ENCODE measurements around the gene BRD3OS. TPM values are rescaled to one million over a fixed set of nuclear protein-coding genes. Genes with fewer than 3 reads are reported as not detected.

The BRD3OS gene
- total and polyA plus RNA-seq, 2 experiments from 2014 or later, result 9.2 to 16.0 TPM

DNA sequence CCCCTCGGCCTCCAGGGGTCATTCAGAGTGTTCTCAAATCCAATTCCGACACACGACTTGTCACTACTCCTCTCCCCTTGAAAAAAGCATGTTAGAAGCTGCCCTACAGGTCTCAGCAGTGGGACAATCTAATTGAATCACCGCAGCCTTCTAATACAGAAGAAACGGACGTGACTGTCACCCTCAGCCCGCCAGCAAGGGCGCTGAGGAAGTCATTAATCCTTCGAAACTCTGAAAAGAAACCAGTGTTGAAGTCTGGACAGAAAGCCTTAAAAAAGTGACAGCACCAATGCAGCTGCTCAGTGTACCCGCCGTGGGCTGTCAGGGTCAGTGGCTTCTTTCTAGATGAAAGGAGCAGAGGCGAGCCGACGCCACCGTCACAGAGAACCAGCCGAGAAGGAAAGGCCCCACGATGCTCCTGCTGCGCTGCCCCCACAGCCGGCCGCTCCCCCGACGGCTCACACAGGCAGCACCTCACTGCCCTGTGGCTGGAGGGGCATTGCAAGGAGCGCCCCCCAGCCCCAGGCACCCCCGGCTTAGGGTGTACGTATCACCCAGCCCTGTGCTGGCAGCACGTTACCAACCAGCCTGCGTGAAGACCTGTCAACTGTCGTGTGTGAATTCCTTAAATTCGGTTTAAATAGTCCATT, 5.7 kb downstream of the BRD3OS start:
- no peaks in the 10 kb centered on the region; the same call in 2 of the 3 replicates for H3K9me3 Mint-ChIP-seq
- ATAC-seq, result no peak

More for the DNA sequence above, 5.7 kb downstream of the BRD3OS start:
- peaks cover 25% of the 10 kb centered on the region; the same call in 1 of the 2 replicates for H3K36me3 ChIP-seq (ENCODE audit: insufficient read depth)
- Mint-ChIP-seq H3K27me3 (ENCODE audit: insufficient read depth, low read depth, poor library complexity) (peaks cover 6% of the 10 kb centered on the region), H3K4me3 (no peak overlapping the region), H3K36me3 (ENCODE audit: low read depth) (peaks cover 44% of the 10 kb centered on the region), H3K27ac (no peak overlapping the region), H3K4me1 (peaks cover 8% of the 10 kb centered on the region)
- TF ChIP-seq ZNF114 (CRISPR knock-in tag; IDR thresholded peaks at IDR 0.05), result no peak
- no peak for TF ChIP-seq POLR2AphosphoS5 (IDR thresholded peaks at IDR 0.05; ENCODE audit: low read depth)
- TF ChIP-seq CREB1 (CRISPR knock-in tag; IDR thresholded peaks at IDR 0.05; ENCODE audit: low read depth), result no peak
- TF ChIP-seq, protein P1, sequence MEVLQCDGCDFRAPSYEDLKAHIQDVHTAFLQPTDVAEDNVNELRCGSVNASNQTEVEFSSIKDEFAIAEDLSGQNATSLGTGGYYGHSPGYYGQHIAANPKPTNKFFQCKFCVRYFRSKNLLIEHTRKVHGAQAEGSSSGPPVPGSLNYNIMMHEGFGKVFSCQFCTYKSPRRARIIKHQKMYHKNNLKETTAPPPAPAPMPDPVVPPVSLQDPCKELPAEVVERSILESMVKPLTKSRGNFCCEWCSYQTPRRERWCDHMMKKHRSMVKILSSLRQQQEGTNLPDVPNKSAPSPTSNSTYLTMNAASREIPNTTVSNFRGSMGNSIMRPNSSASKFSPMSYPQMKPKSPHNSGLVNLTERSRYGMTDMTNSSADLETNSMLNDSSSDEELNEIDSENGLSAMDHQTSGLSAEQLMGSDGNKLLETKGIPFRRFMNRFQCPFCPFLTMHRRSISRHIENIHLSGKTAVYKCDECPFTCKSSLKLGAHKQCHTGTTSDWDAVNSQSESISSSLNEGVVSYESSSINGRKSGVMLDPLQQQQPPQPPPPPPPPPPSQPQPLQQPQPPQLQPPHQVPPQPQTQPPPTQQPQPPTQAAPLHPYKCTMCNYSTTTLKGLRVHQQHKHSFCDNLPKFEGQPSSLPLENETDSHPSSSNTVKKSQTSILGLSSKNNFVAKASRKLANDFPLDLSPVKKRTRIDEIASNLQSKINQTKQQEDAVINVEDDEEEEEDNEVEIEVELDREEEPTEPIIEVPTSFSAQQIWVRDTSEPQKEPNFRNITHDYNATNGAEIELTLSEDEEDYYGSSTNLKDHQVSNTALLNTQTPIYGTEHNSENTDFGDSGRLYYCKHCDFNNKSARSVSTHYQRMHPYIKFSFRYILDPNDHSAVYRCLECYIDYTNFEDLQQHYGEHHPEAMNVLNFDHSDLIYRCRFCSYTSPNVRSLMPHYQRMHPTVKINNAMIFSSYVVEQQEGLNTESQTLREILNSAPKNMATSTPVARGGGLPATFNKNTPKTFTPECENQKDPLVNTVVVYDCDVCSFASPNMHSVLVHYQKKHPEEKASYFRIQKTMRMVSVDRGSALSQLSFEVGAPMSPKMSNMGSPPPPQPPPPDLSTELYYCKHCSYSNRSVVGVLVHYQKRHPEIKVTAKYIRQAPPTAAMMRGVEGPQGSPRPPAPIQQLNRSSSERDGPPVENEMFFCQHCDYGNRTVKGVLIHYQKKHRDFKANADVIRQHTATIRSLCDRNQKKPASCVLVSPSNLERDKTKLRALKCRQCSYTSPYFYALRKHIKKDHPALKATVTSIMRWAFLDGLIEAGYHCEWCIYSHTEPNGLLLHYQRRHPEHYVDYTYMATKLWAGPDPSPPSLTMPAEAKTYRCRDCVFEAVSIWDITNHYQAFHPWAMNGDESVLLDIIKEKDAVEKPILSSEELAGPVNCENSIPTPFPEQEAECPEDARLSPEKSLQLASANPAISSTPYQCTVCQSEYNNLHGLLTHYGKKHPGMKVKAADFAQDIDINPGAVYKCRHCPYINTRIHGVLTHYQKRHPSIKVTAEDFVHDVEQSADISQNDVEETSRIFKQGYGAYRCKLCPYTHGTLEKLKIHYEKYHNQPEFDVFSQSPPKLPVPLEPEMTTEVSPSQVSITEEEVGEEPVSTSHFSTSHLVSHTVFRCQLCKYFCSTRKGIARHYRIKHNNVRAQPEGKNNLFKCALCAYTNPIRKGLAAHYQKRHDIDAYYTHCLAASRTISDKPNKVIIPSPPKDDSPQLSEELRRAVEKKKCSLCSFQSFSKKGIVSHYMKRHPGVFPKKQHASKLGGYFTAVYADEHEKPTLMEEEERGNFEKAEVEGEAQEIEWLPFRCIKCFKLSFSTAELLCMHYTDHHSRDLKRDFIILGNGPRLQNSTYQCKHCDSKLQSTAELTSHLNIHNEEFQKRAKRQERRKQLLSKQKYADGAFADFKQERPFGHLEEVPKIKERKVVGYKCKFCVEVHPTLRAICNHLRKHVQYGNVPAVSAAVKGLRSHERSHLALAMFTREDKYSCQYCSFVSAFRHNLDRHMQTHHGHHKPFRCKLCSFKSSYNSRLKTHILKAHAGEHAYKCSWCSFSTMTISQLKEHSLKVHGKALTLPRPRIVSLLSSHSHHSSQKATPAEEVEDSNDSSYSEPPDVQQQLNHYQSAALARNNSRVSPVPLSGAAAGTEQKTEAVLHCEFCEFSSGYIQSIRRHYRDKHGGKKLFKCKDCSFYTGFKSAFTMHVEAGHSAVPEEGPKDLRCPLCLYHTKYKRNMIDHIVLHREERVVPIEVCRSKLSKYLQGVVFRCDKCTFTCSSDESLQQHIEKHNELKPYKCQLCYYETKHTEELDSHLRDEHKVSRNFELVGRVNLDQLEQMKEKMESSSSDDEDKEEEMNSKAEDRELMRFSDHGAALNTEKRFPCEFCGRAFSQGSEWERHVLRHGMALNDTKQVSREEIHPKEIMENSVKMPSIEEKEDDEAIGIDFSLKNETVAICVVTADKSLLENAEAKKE (CRISPR knock-in tag; IDR thresholded peaks at IDR 0.05), result no peak
- no peak for TF ChIP-seq EZH2phosphoT487 (IDR thresholded peaks at IDR 0.05; ENCODE audit: unreplicated experiment)
- TF ChIP-seq NANOG (IDR thresholded peaks at IDR 0.05; ENCODE audit: borderline replicate concordance), result no peak
- no peak for TF ChIP-seq JUNB (IDR thresholded peaks at IDR 0.05; ENCODE audit: unreplicated experiment)
- TF ChIP-seq EZH2 (IDR thresholded peaks at IDR 0.05; ENCODE audit: low read depth, unreplicated experiment), result no peak
- TF ChIP-seq, protein P2, sequence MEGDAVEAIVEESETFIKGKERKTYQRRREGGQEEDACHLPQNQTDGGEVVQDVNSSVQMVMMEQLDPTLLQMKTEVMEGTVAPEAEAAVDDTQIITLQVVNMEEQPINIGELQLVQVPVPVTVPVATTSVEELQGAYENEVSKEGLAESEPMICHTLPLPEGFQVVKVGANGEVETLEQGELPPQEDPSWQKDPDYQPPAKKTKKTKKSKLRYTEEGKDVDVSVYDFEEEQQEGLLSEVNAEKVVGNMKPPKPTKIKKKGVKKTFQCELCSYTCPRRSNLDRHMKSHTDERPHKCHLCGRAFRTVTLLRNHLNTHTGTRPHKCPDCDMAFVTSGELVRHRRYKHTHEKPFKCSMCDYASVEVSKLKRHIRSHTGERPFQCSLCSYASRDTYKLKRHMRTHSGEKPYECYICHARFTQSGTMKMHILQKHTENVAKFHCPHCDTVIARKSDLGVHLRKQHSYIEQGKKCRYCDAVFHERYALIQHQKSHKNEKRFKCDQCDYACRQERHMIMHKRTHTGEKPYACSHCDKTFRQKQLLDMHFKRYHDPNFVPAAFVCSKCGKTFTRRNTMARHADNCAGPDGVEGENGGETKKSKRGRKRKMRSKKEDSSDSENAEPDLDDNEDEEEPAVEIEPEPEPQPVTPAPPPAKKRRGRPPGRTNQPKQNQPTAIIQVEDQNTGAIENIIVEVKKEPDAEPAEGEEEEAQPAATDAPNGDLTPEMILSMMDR (conservative IDR thresholded peaks at IDR 0.05; ENCODE audit: low read depth in 2 of 2), result no peak
- no peaks in the 10 kb centered on the region for H3K27me3 ChIP-seq (ENCODE audit: insufficient read depth)
- H3K79me2 ChIP-seq (replicated peaks; ENCODE audit: insufficient read depth), result no peaks in the 10 kb centered on the region
- H4K20me1 ChIP-seq (replicated peaks; ENCODE audit: insufficient read depth), result no peaks in the 10 kb centered on the region; the same call in 1 of the 2 replicates
- H3K4me1 ChIP-seq (ENCODE audit: insufficient read depth), result peaks cover 10% of the 10 kb centered on the region
- H3F3A ChIP-seq (replicated peaks; ENCODE audit: low read depth), result 0 out of 2 replicates have a peak, but pooled peaks cover 8% of the 10 kb centered on the region
- no peak overlapping the region for H3K27ac ChIP-seq (ENCODE audit: low read depth)
- H3K4me2 ChIP-seq, result no peak overlapping the region
- H3K4me3 ChIP-seq, result no peak overlapping the region
- DNase-seq (ENCODE audit: low spot score), result no peak
- no peak overlapping the region for H2AFZ ChIP-seq
- no peaks in the 10 kb centered on the region for H3K9me2 ChIP-seq (ENCODE audit: insufficient read depth)
